CMK (cell line): Measurements from ENCODE around the gene PAK4.
"Not testable (repeated sequence)": the region's sequence is repeated elsewhere in the genome, so short reads cannot be mapped to it uniquely, and the experiment has no call there.

Experiments used
- DNase-seq: peaks from one replicate; pipeline ENCODE4 v3.0.0-alpha.2; 2010; ENCODE audit warnings: low read depth

The PAK4 gene

DNA sequence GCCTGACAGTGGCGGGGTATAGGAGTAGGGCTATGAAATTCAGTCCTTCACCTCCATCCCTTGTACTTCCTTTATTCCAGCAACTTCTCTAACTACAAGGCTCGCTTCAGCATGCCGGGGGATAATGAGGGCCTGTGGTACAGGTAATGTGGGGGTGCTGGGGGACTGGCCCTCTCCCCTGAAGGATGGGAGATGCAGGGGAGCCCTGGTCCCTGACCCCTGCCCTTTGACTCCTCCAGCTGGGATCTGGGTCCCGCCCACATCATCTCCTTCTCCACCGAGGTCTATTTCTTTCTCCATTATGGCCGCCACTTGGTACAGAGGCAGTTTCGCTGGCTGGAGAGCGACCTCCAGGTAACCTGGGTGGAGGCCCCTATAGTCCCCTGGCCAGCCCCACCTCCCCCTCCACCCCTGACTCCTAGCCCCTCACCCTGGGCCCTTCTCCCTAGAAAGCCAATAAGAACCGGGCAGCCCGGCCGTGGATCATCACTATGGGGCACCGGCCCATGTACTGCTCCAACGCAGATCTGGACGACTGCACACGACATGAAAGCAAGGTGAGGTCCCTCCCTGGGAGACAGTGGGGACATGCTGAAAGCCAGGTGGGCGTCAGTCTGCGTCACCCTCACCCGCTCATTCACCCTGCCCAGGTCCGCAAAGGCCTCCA, 25.0 kb upstream of the PAK4 start:
- no peak for DNase-seq

- no peak for DNase-seq
Observed at GRCh38 chr19:39103151-39103550, 22.4 kb upstream of the PAK4 start.

GRCh38 chr19:39104186-39104596, 21.4 kb upstream of the PAK4 start:
- DNase-seq = no peak

DNA sequence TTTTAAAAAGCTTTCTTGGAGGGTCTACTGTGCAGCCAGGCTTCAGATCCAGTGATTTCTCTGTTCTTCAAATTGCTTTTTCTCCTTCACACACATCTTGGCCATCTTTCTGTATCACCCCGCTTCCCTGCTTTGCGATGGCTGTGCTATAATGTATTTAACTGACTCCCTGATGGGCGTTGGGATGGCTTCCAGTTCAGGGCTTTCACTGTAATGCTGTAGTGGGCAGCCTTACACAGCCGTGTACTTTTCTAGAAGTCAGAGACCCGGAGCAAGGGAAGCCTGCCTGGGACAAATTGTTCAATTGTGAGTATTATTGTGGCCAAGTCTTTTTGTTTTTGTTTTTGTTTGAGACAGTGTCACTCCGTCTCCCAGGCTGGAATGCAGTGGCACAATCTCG, 19.4 kb upstream of the PAK4 start:
- no peak for DNase-seq

DNA sequence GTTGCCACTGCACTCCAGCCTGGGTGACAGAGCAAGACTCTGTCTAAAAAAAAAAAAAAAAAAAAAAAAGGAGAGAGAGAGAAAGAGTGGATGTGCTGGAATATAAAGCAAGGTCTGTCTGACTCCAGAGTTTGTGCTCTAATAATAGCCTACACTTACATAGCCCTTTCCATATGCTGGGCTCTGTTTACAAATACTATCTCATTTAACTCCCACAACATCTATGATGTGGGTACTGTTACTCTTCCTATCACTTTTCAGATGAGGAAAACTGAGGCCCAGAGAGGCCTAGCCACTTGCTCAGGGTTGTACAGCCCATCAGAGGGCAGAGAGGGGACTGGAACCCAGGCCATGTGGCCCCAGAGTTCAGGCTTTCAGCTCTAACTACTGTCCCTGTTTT, 15.9 kb upstream of the PAK4 start:
- DNase-seq = no peak

DNA sequence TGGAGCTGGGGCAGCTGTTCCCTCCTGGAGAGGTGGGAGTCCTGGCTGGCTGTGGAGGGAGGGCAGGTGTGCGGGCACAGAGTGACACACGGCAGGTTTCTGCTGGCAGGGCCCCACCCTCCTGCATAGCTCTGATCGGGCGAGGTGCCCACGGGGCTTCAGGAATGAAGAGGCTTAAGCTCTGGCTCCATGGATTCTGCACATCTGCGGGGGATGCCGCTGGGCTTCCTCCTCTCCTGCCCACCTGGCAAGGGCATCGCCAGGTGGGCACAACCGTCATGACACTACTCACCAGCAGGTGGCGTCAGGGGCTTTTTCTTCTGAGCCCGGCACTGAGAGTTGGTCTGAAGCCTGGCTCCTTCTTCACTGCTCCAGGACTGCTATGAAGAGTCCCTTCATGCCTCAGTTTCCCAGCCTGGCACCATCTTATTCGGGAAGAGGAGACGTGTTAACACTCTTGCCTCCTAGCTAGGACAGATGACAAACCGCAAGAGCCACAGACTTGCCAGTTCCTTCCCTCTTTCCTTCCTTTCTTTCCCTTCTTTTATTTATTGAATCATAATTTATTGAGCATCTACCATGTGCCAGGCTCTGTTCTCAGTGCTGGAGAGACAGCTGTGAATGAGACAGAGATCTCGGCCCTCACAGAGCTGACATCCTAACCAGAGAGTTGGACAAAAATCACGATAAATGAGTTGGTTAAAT, 15.2 kb upstream of the PAK4 start:
- DNase-seq = no peak

DNA sequence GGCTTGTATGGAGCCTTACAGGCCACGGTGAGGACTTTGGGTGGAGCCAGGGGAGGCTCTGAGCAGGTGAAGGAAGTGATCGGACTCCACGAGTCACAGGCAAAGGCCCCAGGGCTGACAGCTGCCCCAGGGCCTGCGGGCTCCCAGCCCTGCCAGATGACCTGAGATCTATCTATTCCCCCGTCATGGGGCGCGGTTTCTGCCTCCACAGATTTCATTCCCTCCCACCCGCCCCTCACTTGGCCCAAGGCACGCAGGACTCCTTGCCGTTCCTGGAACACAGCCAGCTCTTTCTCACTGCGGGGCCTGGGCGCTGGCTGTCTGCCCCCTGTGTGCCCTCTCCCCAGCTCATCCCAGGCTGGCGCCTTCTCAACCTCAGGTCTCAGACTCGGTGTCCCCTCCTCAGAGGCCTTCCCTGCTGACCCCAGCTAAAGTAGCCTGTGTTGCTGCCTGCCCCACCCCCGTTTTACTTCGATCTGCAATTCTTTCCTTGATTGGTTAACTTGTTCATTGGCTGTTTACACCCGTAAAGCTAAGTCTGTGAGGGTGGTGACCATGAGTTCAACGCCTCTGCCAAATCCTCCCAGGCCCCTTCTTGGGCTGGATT, 13.9 kb upstream of the PAK4 start:
- no peak for DNase-seq

DNA sequence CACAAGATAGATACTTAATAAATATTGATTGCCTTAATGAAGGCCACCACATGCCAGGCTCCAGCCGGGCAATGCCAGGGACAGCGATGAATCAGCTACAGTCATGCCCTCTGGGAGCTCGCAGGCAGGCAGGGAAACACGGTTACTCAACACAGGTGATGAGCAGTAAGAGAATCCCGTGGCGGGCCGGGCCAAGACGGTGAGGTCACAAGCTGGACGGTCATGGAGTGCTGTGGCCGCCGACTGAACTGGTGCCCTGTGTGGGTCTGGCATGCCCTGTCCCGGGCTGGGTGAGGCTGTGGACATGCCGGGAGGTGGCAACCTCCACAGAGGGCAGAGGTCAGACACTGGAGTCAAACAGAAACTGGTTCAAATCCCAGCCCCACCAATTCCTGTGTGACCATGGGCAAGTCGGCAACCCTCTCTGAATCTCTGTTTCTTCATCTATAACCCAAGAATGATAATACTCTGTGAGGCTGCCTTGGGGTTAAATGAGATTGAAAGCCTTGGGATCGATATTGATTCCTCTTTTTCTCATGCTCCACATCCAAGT, 13.2 kb upstream of the PAK4 start:
- no peak for DNase-seq

DNA sequence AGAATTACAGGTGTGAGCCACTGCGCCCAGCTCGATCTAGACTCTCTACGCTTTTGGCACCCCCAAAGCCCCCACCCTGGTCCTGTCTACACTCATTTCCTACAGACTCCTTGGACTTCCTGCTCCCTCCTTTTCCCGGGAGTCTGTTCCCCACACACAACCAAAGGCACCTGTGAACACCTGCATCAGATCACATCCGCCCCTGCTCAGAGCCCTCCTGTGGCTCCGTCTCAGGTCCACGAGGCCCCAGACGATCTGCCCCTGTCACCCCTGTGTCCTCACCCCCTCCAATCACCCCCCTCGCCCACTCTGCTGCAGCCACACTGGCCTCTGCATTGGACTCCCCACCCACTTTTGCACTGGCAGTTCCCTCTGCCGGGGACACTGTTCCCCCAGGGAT, 12.4 kb upstream of the PAK4 start:
- no peak for DNase-seq

GRCh38 chr19:39115105-39115847, 10.3 kb upstream of the PAK4 start:
- DNase-seq = no peak

DNA sequence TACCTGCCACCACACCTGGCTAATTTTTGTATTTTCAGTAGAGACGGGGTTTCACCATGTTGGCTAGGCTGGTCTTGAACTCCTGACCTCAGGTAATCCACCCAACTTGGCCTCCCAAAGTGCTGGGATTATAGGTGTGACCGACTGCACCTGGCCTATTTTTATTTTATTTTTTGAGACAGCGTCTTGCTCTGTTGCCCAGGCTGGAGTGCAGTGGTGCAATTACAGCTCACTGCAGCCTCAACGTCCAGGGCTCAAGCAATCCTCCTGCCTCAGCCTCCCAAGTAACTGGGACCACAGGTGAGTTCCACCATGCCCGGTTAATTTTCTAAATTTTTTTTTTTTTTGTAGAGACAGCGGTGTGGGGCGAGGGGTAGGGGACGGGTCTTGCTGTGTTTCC, 8.6 kb upstream of the PAK4 start:
- not testable (repeated sequence) for DNase-seq

- no peak for DNase-seq
Observed at GRCh38 chr19:39119830-39120229, 5.8 kb upstream of the PAK4 start.

- no peak for DNase-seq
Observed at GRCh38 chr19:39122934-39123731, 2.5 kb upstream of the PAK4 start.

- DNase-seq = no peak
Observed at GRCh38 chr19:39124136-39124764, 1.3 kb upstream of the PAK4 start.

DNA sequence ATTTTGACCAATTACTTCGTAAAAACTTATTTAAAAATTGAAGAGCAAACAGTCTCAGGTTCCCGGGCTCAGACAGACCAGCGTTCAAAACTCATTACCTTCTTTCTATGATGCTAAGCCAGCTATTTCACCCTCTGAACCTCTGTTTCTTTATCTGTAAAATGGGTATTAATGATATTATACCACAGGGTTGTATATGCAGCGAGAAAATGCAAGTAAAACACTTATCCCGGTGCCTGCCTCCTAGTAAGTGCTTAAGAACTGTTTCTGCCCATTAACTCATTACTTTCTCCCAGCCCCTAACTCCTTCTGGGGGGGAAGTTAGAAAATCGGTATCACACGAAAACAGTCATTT, 410 bp upstream of the PAK4 start:
- no peak for DNase-seq

GRCh38 chr19:39126312-39127187, 964 bp downstream of the PAK4 start:
- DNase-seq = no peak

- DNase-seq = no peak
Observed at GRCh38 chr19:39127812-39128515, 2.4 kb downstream of the PAK4 start.

GRCh38 chr19:39128516-39129079, 3.0 kb downstream of the PAK4 start:
- no peak for DNase-seq

GRCh38 chr19:39129116-39129515, 3.5 kb downstream of the PAK4 start:
- DNase-seq = no peak
